ENCODE data around the gene ANKRD6.

DNA sequence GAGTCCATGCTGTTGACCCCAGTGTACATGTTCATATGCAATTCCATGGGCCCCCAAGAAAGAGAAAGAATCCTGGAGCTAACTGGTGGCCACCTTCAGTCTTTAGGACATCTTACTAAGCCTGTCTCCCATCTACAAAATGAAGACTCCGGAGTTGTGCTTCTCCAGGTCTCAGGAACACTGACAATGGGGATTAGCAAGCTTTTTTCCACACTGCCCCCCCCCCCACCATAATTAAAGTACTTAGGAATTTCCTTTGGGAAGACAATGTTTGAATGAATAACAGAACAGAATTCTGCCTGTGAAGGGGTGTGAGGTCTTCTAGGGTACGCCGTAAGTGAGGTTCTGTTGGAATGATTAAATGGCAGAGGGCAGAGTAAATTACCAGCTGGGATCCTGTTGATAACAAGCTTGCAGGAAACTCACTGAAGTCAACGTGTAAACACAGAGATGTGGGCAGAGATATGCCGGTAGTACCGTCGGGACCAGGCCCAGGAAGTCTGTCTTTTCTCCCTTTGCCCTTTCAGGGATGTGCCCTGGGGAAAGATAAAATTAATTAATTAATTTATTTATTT, 63.1 kb downstream of the ANKRD6 start:
- TF ChIP-seq, protein P1, sequence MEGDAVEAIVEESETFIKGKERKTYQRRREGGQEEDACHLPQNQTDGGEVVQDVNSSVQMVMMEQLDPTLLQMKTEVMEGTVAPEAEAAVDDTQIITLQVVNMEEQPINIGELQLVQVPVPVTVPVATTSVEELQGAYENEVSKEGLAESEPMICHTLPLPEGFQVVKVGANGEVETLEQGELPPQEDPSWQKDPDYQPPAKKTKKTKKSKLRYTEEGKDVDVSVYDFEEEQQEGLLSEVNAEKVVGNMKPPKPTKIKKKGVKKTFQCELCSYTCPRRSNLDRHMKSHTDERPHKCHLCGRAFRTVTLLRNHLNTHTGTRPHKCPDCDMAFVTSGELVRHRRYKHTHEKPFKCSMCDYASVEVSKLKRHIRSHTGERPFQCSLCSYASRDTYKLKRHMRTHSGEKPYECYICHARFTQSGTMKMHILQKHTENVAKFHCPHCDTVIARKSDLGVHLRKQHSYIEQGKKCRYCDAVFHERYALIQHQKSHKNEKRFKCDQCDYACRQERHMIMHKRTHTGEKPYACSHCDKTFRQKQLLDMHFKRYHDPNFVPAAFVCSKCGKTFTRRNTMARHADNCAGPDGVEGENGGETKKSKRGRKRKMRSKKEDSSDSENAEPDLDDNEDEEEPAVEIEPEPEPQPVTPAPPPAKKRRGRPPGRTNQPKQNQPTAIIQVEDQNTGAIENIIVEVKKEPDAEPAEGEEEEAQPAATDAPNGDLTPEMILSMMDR (IDR thresholded peaks at IDR 0.05) = no peak
- TF ChIP-seq RFX5 (IDR thresholded peaks at IDR 0.05; ENCODE audit: low read length) (no peak), FOXJ3 (CRISPR knock-in tag; IDR thresholded peaks at IDR 0.05) (no peak)
